IMR-90 (cell line): ENCODE results near the gene KAZN. TPM values are rescaled to one million over a fixed set of nuclear protein-coding genes. Genes with fewer than 3 reads are reported as not detected.

ENCODE experiments used
- ATAC-seq: fragments of 200-7000 bp; cut with Tn5 transposase; 2 replicates; pipeline ENCODE4 v1.9.1; 2020; ENCODE audit warnings: low read depth, mild to moderate bottlenecking, moderate library complexity
- BruUV-seq: library from RNA; stranded (reverse); fragments of 400-500 nt; replicated peaks from 2 replicates; lab custom pipeline; 2021; lab: Mats Ljungman, UMichigan
- CTCF ChIA-PET: fragments of 300-600 bp; formaldehyde crosslinking; extraction: SDS; loops from one replicate; lab custom pipeline; 2021; ENCODE audit warnings: antibody characterized with exemption; lab: Yijun Ruan, JAX
- POLR2A ChIA-PET: fragments of 300-600 bp; sonication (Branson Sonifier 250); formaldehyde crosslinking; loops from one replicate; lab custom pipeline; 2022; ENCODE audit warnings: antibody characterized with exemption; ENCODE audit not compliant: unreplicated experiment; lab: Charles Lee
- DNase-seq: peaks from one replicate; pipeline ENCODE4 v3.0.0; 2013
- H2AFZ ChIP-seq: replicated peaks from 2 replicates; pipeline ENCODE3; 2013; ENCODE audit warnings: low read length, mild to moderate bottlenecking; ENCODE audit not compliant: poor library complexity
- H2AK5ac ChIP-seq: 2 replicates; pipeline ENCODE4 v1.6.1; 2013; ENCODE audit warnings: low read depth, low read length, inconsistent platforms
- H2AK9ac ChIP-seq: replicated peaks from 2 replicates; pipeline ENCODE3; 2013; ENCODE audit warnings: mild to moderate bottlenecking, low read depth, low read length, moderate library complexity; ENCODE audit not compliant: poor library complexity
- H2BK120ac ChIP-seq: 2 replicates; pipeline ENCODE4 v1.6.1; 2013; ENCODE audit warnings: low read depth, low read length, inconsistent platforms
- H2BK15ac ChIP-seq: 3 replicates; pipeline ENCODE4 v1.6.1; 2013; ENCODE audit warnings: low read depth, low read length, inconsistent platforms
- H2BK20ac ChIP-seq: 2 replicates; pipeline ENCODE4 v1.6.1; 2013; ENCODE audit warnings: low read depth, mild to moderate bottlenecking, inconsistent platforms, low read length, moderate library complexity
- H2BK5ac ChIP-seq: 2 replicates; pipeline ENCODE4 v1.6.1; 2013; ENCODE audit warnings: mild to moderate bottlenecking, low read depth, low read length, inconsistent platforms; ENCODE audit not compliant: poor library complexity, severe bottlenecking
- H3K14ac ChIP-seq: replicated peaks from 2 replicates; pipeline ENCODE4 v1.6.1; 2013; ENCODE audit warnings: low read depth, low read length, inconsistent platforms
- H3K18ac ChIP-seq: 2 replicates; pipeline ENCODE4 v1.6.1; 2013; ENCODE audit warnings: low read depth, low read length, control low read depth
- H3K23ac ChIP-seq: 2 replicates; pipeline ENCODE4 v1.6.1; 2013; ENCODE audit warnings: low read depth, low read length, inconsistent platforms
- H3K27ac ChIP-seq: 2 replicates; pipeline ENCODE4 v1.5.1; 2013; ENCODE audit warnings: mild to moderate bottlenecking, control low read depth, low read length; ENCODE audit not compliant: insufficient read depth
- H3K27me3 ChIP-seq: 2 replicates; pipeline ENCODE4 v1.6.1; 2013; ENCODE audit warnings: low read length; ENCODE audit not compliant: control insufficient read depth, insufficient read depth
- H3K36me3 ChIP-seq: 2 replicates; pipeline ENCODE4 v1.6.1; 2013; ENCODE audit warnings: low read length, mixed read lengths; ENCODE audit not compliant: control insufficient read depth, insufficient read depth
- H3K4ac ChIP-seq: 2 replicates; pipeline ENCODE4 v1.6.1; 2013; ENCODE audit warnings: low read depth, low read length, inconsistent platforms
- H3K4me1 ChIP-seq: 2 replicates; pipeline ENCODE4 v1.6.1; 2013; ENCODE audit warnings: low read length, mixed read lengths; ENCODE audit not compliant: control insufficient read depth, insufficient read depth
- H3K4me2 ChIP-seq: 2 replicates; pipeline ENCODE4 v1.6.1; 2013; ENCODE audit warnings: low read depth, mild to moderate bottlenecking, control low read depth, low read length, moderate library complexity
- H3K4me3 ChIP-seq: 2 replicates; pipeline ENCODE4 v1.5.1; 2013; ENCODE audit warnings: low read depth, mild to moderate bottlenecking, control low read depth, low read length, moderate library complexity; ENCODE audit not compliant: insufficient read depth
- H3K56ac ChIP-seq: 2 replicates; pipeline ENCODE4 v1.6.1; 2013; ENCODE audit warnings: low read length, inconsistent platforms; ENCODE audit not compliant: insufficient read depth; ENCODE audit errors: extremely low read depth
- H3K79me1 ChIP-seq, 2 experiments: 2 replicates each; pipeline ENCODE4 v1.6.1; 2013; ENCODE audit warnings: low read length in 2 of 2, inconsistent platforms in 1 of 2, low read depth in 1 of 2
- H3K9ac ChIP-seq: 2 replicates; pipeline ENCODE4 v1.6.1; 2013; ENCODE audit warnings: low read depth, low read length, control low read depth
- H3K9me1 ChIP-seq: 2 replicates; pipeline ENCODE4 v1.6.1; 2013; ENCODE audit warnings: low read length, inconsistent platforms; ENCODE audit not compliant: insufficient read depth
- H3K9me3 ChIP-seq: 2 replicates; pipeline ENCODE4 v1.6.1; 2013; ENCODE audit warnings: low read length; ENCODE audit not compliant: control insufficient read depth, insufficient read depth
- H4K20me1 ChIP-seq: 2 replicates; pipeline ENCODE4 v1.6.1; 2013; ENCODE audit warnings: low read length, inconsistent platforms; ENCODE audit not compliant: insufficient read depth
- H4K5ac ChIP-seq: 2 replicates; pipeline ENCODE4 v1.6.1; 2013; ENCODE audit warnings: mild to moderate bottlenecking, low read depth, low read length, control low read depth
- H4K8ac ChIP-seq, 2 experiments: 2 replicates each; pipeline ENCODE4 v1.6.1; 2013; ENCODE audit warnings: low read depth in 2 of 2, low read length in 2 of 2, control low read depth in 1 of 2, inconsistent platforms in 1 of 2
- H4K91ac ChIP-seq: 2 replicates; pipeline ENCODE4 v1.6.1; 2013; ENCODE audit warnings: low read depth, low read length, inconsistent platforms; ENCODE audit not compliant: insufficient read depth
- CHD1 ChIP-seq: IDR thresholded peaks from 2 replicates; pipeline ENCODE4 v1.6.1; 2012; ENCODE audit warnings: low read depth, low read length, improper control_type of control experiment
- WGBS, 2 experiments: methylation state at CpG; one replicate each; pipeline versions ENCODE4 v1.1.5 to v1.1.7; 2013; ENCODE audit warnings: missing lambda C conversion rate in 2 of 2; ENCODE audit not compliant: insufficient read length in 1 of 2; ENCODE audit errors: extremely low coverage in 2 of 2; 5-methylcytosine and 5-hydroxymethylcytosine counted together
- dilution Hi-C: fragments of 300-500 bp; cut with HindIII; formaldehyde crosslinking; loops from one replicate; pipeline ENCODE4 v1.14.3; 2018; ENCODE audit warnings: low sequenced_read_pairs; ENCODE audit not compliant: unreplicated experiment
- in situ Hi-C: fragments of 300-500 bp; cut with MboI; formaldehyde crosslinking; loops from 3 replicates; pipeline ENCODE4 v1.14.3; 2019; ENCODE audit warnings: low sequenced_read_pairs, inconsistent platforms, mixed read lengths
- intact Hi-C: fragments of 100-400 bp; cut with micrococcal nuclease; formaldehyde crosslinking; loops from 2 replicates; pipeline ENCODE4 v1.10.0; 2022
- polyA plus RNA-seq, 3 experiments: library from polyadenylated mRNA; depleted of rRNA; stranded (reverse); fragments of >200 nt; gene quantifications; 2 replicates each; pipeline ENCODE4 v1.2.3, GENCODE V29; 2012; ENCODE audit warnings: low replicate concordance in 1 of 3
- total RNA-seq: library from RNA; depleted of rRNA; stranded (reverse); fragments of >200 nt; gene quantifications from 2 replicates; pipeline ENCODE4 v1.2.3, GENCODE V29; 2012

Gene KAZN
- total and polyA plus RNA-seq, 2 of the 4 experiments (the other 2 are of a cell fraction): 5.2 to 10.5 TPM

- Histone ChIP-seq H4K91ac (no peak overlapping the region), H3K27ac (no peak overlapping the region), H3K9me1 (no peaks in the 10 kb centered on the region), H4K5ac (no peak overlapping the region), H3K4me1 (no peaks in the 10 kb centered on the region; the same call in 1 of the 2 replicates), H2AK5ac (no peak overlapping the region), H3K9ac (no peak overlapping the region), H3K4ac (no peak overlapping the region), H3K9me3 (no peaks in the 10 kb centered on the region), H2AK9ac (no peak overlapping the region), H4K8ac (no peak overlapping the region), H2BK20ac (no peak overlapping the region), H2BK15ac (no peak overlapping the region), H2AFZ (no peak overlapping the region), H3K79me1 (no peaks in the 10 kb centered on the region), H3K14ac (no peak overlapping the region), H3K4me2 (no peak overlapping the region), H3K27me3 (peaks cover 15% of the 10 kb centered on the region), H2BK120ac (no peak overlapping the region), H4K20me1 (no peaks in the 10 kb centered on the region), H2BK5ac (no peak overlapping the region), H3K56ac (no peak overlapping the region), H3K18ac (no peak overlapping the region), H3K4me3 (no peak overlapping the region), H3K36me3 (no peaks in the 10 kb centered on the region), H3K23ac (no peak overlapping the region)
- no CpG with 5 or more reads among the region's 5 CpGs for WGBS, 2 experiments
- TF ChIP-seq CHD1: no peak
- CTCF ChIA-PET: interaction anchor here (1.1 kb wide), 1 partner anchor 168 kb away, joined by 6 read pairs; no protein-coding TSS in a partner anchor
- dilution Hi-C loops: no loop called here
- no TSS peak for BruUV-seq
- ATAC-seq (no peak), DNase-seq (no peak)
- in situ Hi-C loops: no loop called here
- POLR2A ChIA-PET: interaction anchor here (0.6 kb wide), 1 partner anchor 10 kb away, joined by 9 read pairs; no protein-coding TSS in a partner anchor
- intact Hi-C loops: no loop called here
These were observed 514.7 kb downstream of the KAZN start for GRCh38 chr1:15113146-15113545.
